Transverse colon (tissue), 4 donors: ENCODE measurements around the gene GALNT17. TPM values are rescaled to one million over a fixed set of nuclear protein-coding genes. Genes with fewer than 3 reads are reported as not detected.

ENCODE experiments used
- DNase-seq: peaks from one replicate; pipeline ENCODE4 v3.0.0-alpha.2; 2019
- H3K27ac ChIP-seq, 4 donors: fragments of 200-600 bp; sonication (generic); 2 replicates each; pipeline ENCODE4 v1.5.1; 2016 to 2018; ENCODE audit warnings: inconsistent platforms in 4 of 4
- H3K27me3 ChIP-seq: fragments of 200-600 bp; sonication (generic); 2 replicates; pipeline ENCODE4 v1.5.1; 2017; ENCODE audit warnings: inconsistent platforms
- H3K36me3 ChIP-seq, 4 donors: fragments of 200-600 bp; sonication (generic); 2 replicates each; pipeline ENCODE4 v1.5.1; 2017 to 2019; ENCODE audit warnings: inconsistent platforms in 4 of 4
- H3K4me1 ChIP-seq, 4 donors: fragments of 200-600 bp; sonication (generic); 2 replicates each; pipeline ENCODE4 v1.5.1; 2017 to 2020; ENCODE audit warnings: inconsistent platforms in 4 of 4
- H3K4me3 ChIP-seq, 4 donors: fragments of 200-600 bp; sonication (generic); 1 replicate in 1 of 4; 2 replicates in 3 of 4; pipeline versions ENCODE4 v1.5.1 to v1.6.1; 2017 to 2019; ENCODE audit warnings: inconsistent platforms in 4 of 4
- H3K9me3 ChIP-seq, 2 donors: fragments of 200-600 bp; sonication (generic); 2 replicates each; pipeline ENCODE4 v1.5.1; 2017 to 2019; ENCODE audit warnings: inconsistent platforms in 2 of 2
- CTCF ChIP-seq, 5 experiments: fragments of 200-600 bp in 3 of 5; fragments of 450-650 bp in 2 of 5; sonication (generic) in 3 of 5; IDR thresholded peaks; 1 replicate in 2 of 5; 2 replicates in 3 of 5; pipeline ENCODE4 v1.5.1; 2016 to 2017; ENCODE audit warnings: antibody characterized with exemption in 5 of 5, inconsistent platforms in 3 of 5, mild to moderate bottlenecking in 2 of 5, moderate library complexity in 1 of 5
- EP300 ChIP-seq: sonication (generic); formaldehyde crosslinking; IDR thresholded peaks from one replicate; pipeline ENCODE4 v1.6.1; 2017; ENCODE audit warnings: antibody characterized with exemption, low read depth
- POLR2A ChIP-seq: fragments of 450-650 bp; IDR thresholded peaks from one replicate; pipeline ENCODE4 v1.6.1; 2016; ENCODE audit warnings: antibody characterized with exemption, mild to moderate bottlenecking, moderate library complexity
- POLR2AphosphoS5 ChIP-seq, 3 donors: sonication (generic); formaldehyde crosslinking; IDR thresholded peaks; one replicate each; pipeline ENCODE4 v1.6.1; 2016; ENCODE audit warnings: antibody characterized with exemption in 3 of 3
- WGBS, 2 donors: methylation state at CpG; one replicate each; pipeline ENCODE4 v1.1.5; 2018; ENCODE audit warnings: low coverage in 1 of 2; 5-methylcytosine and 5-hydroxymethylcytosine counted together
- in situ Hi-C, 4 donors: fragments of 200-750 bp; cut with MboI; loops; one replicate each; pipeline versions ENCODE4 v1.15.0 to v1.15.1; 2017; ENCODE audit warnings: low sequenced_read_pairs in 3 of 4, low pct_ligation_motif_present in 1 of 4, low pct_unique_long_range_greater_than_20kb in 1 of 4
- intact Hi-C: fragments of 100-400 bp; cut with DNase I; formaldehyde crosslinking; loops from one replicate; pipeline ENCODE4 v1.15.1; 2023; ENCODE audit warnings: low total_unique reads
- total RNA-seq, 4 donors: library from RNA; depleted of rRNA; stranded (reverse); fragments of >200 nt; gene quantifications; one replicate each; pipeline ENCODE4 v1.1.0, GENCODE V29; 2016

The GALNT17 gene
- total RNA-seq, 4 donors from 2014 or later, result 2.6 to 6.6 (median 5.7) TPM

DNA sequence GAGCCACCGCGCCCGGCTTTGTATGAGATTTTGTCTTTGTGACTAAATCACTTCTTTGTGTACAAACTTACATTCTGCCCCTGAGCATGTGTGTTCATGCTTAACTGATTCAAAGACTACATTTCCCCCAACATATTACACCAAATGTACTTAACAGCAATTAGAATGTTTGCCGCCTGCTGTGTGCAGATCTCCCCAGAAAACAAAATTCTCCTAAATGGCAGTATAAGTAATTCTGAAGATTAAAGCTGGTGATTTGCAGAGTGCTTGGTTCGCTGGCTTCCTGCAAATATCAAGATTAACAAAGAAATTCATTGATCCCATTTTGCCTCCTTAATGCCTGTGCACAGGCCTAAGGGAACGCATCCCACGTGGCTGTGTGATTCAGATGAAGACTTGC lies 230.3 kb downstream of the GALNT17 start:
- intact Hi-C loops, result no loop called here
- in situ Hi-C loops, result no loop called here
- no peak overlapping the region for H3K27ac ChIP-seq
- TF ChIP-seq POLR2A (no peak), POLR2AphosphoS5 (IDR thresholded peaks at IDR 0.05) (no peak), CTCF (IDR thresholded peaks at IDR 0.05) (no peak), EP300 (no peak)
- 90 to 92% methylated on average over 6 to 7 of the region's 7 CpGs for WGBS, 2 donors
- peaks cover 0 to 8% of the 10 kb centered on the region in 2 donors for H3K9me3 ChIP-seq
- H3K27me3 ChIP-seq, result no peaks in the 10 kb centered on the region
- H3K4me1 ChIP-seq, result no peaks in the 10 kb centered on the region
- H3K36me3 ChIP-seq, result no peaks in the 10 kb centered on the region
- DNase-seq, result no peak
- H3K4me3 ChIP-seq, result no peak overlapping the region

DNA sequence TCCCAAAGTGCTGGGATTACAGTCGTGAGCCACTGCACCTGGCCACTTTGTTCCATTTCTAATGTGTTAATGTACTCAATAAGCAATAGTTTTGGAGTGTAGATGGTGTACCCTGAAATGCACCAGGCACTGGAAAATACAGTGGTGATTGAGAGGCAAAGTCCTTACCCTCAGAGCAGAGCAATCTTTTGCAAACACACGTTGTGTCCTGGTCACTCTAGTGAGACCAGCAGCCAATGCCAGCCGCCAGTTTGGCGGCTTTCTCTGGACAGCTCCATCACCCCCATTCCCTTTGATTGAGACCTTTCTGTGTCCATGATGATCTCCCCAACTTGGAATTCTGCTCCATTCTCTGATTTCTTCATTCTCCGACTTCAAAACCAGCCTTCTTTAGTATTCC lies 231.3 kb downstream of the GALNT17 start:
- Histone ChIP-seq H3K9me3 (peaks cover 0 to 4% of the 10 kb centered on the region in 2 donors), H3K27ac (no peak overlapping the region), H3K4me3 (no peak overlapping the region), H3K4me1 (no peaks in the 10 kb centered on the region), H3K27me3 (no peaks in the 10 kb centered on the region), H3K36me3 (no peaks in the 10 kb centered on the region)
- 75 to 91% methylated on average over 1 to 5 of the region's 5 CpGs for WGBS, 2 donors
- no peak for DNase-seq
- TF ChIP-seq POLR2A (no peak), CTCF (IDR thresholded peaks at IDR 0.05) (no peak), POLR2AphosphoS5 (IDR thresholded peaks at IDR 0.05) (no peak), EP300 (no peak)
- intact Hi-C loops (no loop called here), in situ Hi-C loops (no loop called here)

- H3K27me3 ChIP-seq, result no peaks in the 10 kb centered on the region
- intact Hi-C loops, result no loop called here
- no peak for DNase-seq
- no peaks in the 10 kb centered on the region for H3K4me1 ChIP-seq
- in situ Hi-C loops, result no loop called here
- no peaks in the 10 kb centered on the region for H3K36me3 ChIP-seq
- H3K27ac ChIP-seq, result no peak overlapping the region
- H3K9me3 ChIP-seq, result peaks cover 0 to 4% of the 10 kb centered on the region in 2 donors
- TF ChIP-seq POLR2A (no peak), CTCF (IDR thresholded peaks at IDR 0.05) (no peak), POLR2AphosphoS5 (IDR thresholded peaks at IDR 0.05) (no peak), EP300 (no peak)
- no peak overlapping the region for H3K4me3 ChIP-seq
- WGBS, 2 donors, result 88 to 93% methylated on average over 7 of the region's 7 CpGs
Observed at GRCh38 chr7:71363627-71364026, 231.7 kb downstream of the GALNT17 start.

GRCh38 chr7:71364551-71364950 lies 232.6 kb downstream of the GALNT17 start:
- H3K27me3 ChIP-seq, result no peaks in the 10 kb centered on the region
- WGBS, 2 donors, result 42 to 61% methylated on average over 2 of the region's 2 CpGs
- in situ Hi-C loops, result no loop called here
- no peaks in the 10 kb centered on the region for H3K4me1 ChIP-seq
- H3K9me3 ChIP-seq, result no peaks in the 10 kb centered on the region
- no peak overlapping the region for H3K4me3 ChIP-seq
- H3K36me3 ChIP-seq, result no peaks in the 10 kb centered on the region
- H3K27ac ChIP-seq, result no peak overlapping the region
- DNase-seq, result no peak
- TF ChIP-seq EP300, result no peak
- no peak for TF ChIP-seq POLR2A
- TF ChIP-seq CTCF (IDR thresholded peaks at IDR 0.05), result no peak
- TF ChIP-seq POLR2AphosphoS5 (IDR thresholded peaks at IDR 0.05), result no peak
- intact Hi-C loops, result no loop called here
